HepG2 (cell line): ENCODE measurements around the gene SUPT4H1. TPM values are rescaled to one million over a fixed set of nuclear protein-coding genes. Genes with fewer than 3 reads are reported as not detected.

Experiments used
- BRF2 ChIP-seq: sonication (generic); formaldehyde crosslinking; IDR thresholded peaks from 2 replicates; pipeline ENCODE4 v1.8.1; 2022; ENCODE audit warnings: mild to moderate bottlenecking, missing genetic modification reagents
- CHD4 ChIP-seq: fragments of 200-600 bp; sonication (generic); IDR thresholded peaks from 2 replicates; pipeline ENCODE4 v1.7.0; 2017; ENCODE audit warnings: mild to moderate bottlenecking, low read length, borderline replicate concordance
- DRAP1 ChIP-seq: IDR thresholded peaks from 2 replicates; pipeline ENCODE4 v1.6.1; 2016; ENCODE audit warnings: missing genetic modification reagents, missing compliant biosample characterization
- FOXK1 ChIP-seq: sonication (generic); formaldehyde crosslinking; IDR thresholded peaks from 2 replicates; pipeline ENCODE4 v1.4.0; 2020; ENCODE audit warnings: low read depth, missing genetic modification reagents, borderline replicate concordance
- MLLT10 ChIP-seq: sonication (generic); formaldehyde crosslinking; IDR thresholded peaks from 2 replicates; pipeline ENCODE4 v1.4.0; 2020; ENCODE audit warnings: missing genetic modification reagents
- PRMT3 ChIP-seq: sonication (generic); formaldehyde crosslinking; IDR thresholded peaks from 2 replicates; pipeline ENCODE4 v1.8.1; 2022; ENCODE audit warnings: low read depth, mild to moderate bottlenecking, moderate library complexity, missing genetic modification reagents, borderline replicate concordance
- RBAK ChIP-seq: sonication (generic); formaldehyde crosslinking; IDR thresholded peaks from 2 replicates; pipeline ENCODE4 v1.5.1; 2020; ENCODE audit warnings: mild to moderate bottlenecking, missing genetic modification reagents
- REL ChIP-seq: sonication (generic); formaldehyde crosslinking; conservative IDR thresholded peaks from 2 replicates; pipeline ENCODE4 v1.8.0; 2022; ENCODE audit warnings: mild to moderate bottlenecking, missing genetic modification reagents, moderate library complexity
- SRF ChIP-seq: IDR thresholded peaks from 2 replicates; pipeline ENCODE4 v1.6.1; 2011; ENCODE audit warnings: mild to moderate bottlenecking, low read depth, low read length, moderate library complexity
- TOE1 ChIP-seq: sonication (generic); formaldehyde crosslinking; IDR thresholded peaks from 2 replicates; pipeline ENCODE4 v1.4.0; 2020; ENCODE audit warnings: mild to moderate bottlenecking, missing genetic modification reagents
- ZBTB4 ChIP-seq: sonication (generic); formaldehyde crosslinking; IDR thresholded peaks from 2 replicates; pipeline ENCODE4 v1.4.0; 2020; ENCODE audit warnings: missing genetic modification reagents, mild to moderate bottlenecking, borderline replicate concordance
- ZNF142 ChIP-seq: sonication (generic); formaldehyde crosslinking; IDR thresholded peaks from 2 replicates; pipeline ENCODE4 v1.4.0; 2020; ENCODE audit warnings: missing genetic modification reagents
- ZNF292 ChIP-seq: sonication (generic); formaldehyde crosslinking; IDR thresholded peaks from 2 replicates; pipeline ENCODE4 v1.8.1; 2022; ENCODE audit warnings: mild to moderate bottlenecking, low read depth, missing genetic modification reagents, borderline replicate concordance
- ZNF367 ChIP-seq: sonication (generic); formaldehyde crosslinking; IDR thresholded peaks from 2 replicates; pipeline ENCODE4 v1.4.0; 2020; ENCODE audit warnings: missing genetic modification reagents, borderline replicate concordance
- ZNF432 ChIP-seq: sonication (generic); formaldehyde crosslinking; IDR thresholded peaks from 2 replicates; pipeline ENCODE4 v1.5.0; 2020; ENCODE audit warnings: missing genetic modification reagents, mild to moderate bottlenecking, borderline replicate concordance
- ZNF44 ChIP-seq: sonication (generic); formaldehyde crosslinking; IDR thresholded peaks from 2 replicates; pipeline ENCODE4 v1.5.1; 2020; ENCODE audit warnings: mild to moderate bottlenecking, missing genetic modification reagents
- ZNF589 ChIP-seq: sonication (generic); formaldehyde crosslinking; conservative IDR thresholded peaks from 2 replicates; pipeline ENCODE4 v1.8.0; 2022; ENCODE audit warnings: mild to moderate bottlenecking, moderate library complexity, missing genetic modification reagents
- polyA plus RNA-seq, 8 experiments: library from polyadenylated mRNA; depleted of rRNA in 3 of 8; stranded (reverse) in 7 of 8; unstranded in 1 of 8; fragments of >200 nt; fragmentation: Illumina TruSeq in 4 of 8; extraction: Trizol in 4 of 8; gene quantifications; 2 replicates each; pipeline versions ENCODE4 v1.2.1 to v1.2.3, GENCODE V29; 2011 to 2016; ENCODE audit warnings: low read depth in 4 of 8, missing spikeins in 1 of 8, mixed read lengths in 1 of 8; ENCODE audit not compliant: insufficient read depth in 1 of 8
- total RNA-seq, 5 experiments: library from RNA; depleted of rRNA; stranded (reverse); fragments of >200 nt; fragmentation: Illumina TruSeq; extraction: Trizol; gene quantifications; 2 replicates each; pipeline ENCODE4 v1.2.3, GENCODE V29; 2016; ENCODE audit warnings: low read depth in 1 of 5

Gene SUPT4H1
- total and polyA plus RNA-seq, 2 of the 13 experiments (the other 11 are each of a cell fraction or from before 2014, with no cell fraction given) = 155 to 244 TPM

- TF ChIP-seq PRMT3 (CRISPR knock-in tag) = peak; percentile 21; the same call in 1 of the 2 replicates
- TF ChIP-seq TOE1 (CRISPR knock-in tag) = peak; percentile 58; the same call in 1 of the 2 replicates
- peak; percentile 100 for TF ChIP-seq FOXK1 (CRISPR knock-in tag)
- no peak; the same call in none of the 2 replicates for TF ChIP-seq ZBTB4
- TF ChIP-seq CHD4 = no peak
- peak; percentile 37; the same call in 1 of the 2 replicates for TF ChIP-seq ZNF367 (CRISPR knock-in tag)
- TF ChIP-seq ZNF589 (CRISPR knock-in tag) = peak; percentile 78
- TF ChIP-seq ZNF292 (CRISPR knock-in tag) = peak; percentile 39; the same call in 1 of the 2 replicates
- TF ChIP-seq ZNF44 (CRISPR knock-in tag) = peak; percentile 95; the same call in 1 of the 2 replicates
- TF ChIP-seq ZNF432 = no peak
- TF ChIP-seq REL = peak; percentile 91
- peak; percentile 22; the same call in 1 of the 2 replicates for TF ChIP-seq SRF
- TF ChIP-seq BRF2 = peak; percentile 95; the same call in 1 of the 2 replicates
- no peak; the same call in 1 of the 2 replicates for TF ChIP-seq RBAK (CRISPR knock-in tag)
- no peak for TF ChIP-seq MLLT10 (CRISPR knock-in tag)
- TF ChIP-seq DRAP1 = peak; percentile 78
- TF ChIP-seq ZNF142 = peak; percentile 58
Observed at GRCh38 chr17:58351831-58352595, at the start of gene SUPT4H1 (continued).
